GM21737 (cell line): Measurements from ENCODE around the gene RSL1D1.

ENCODE experiments used
- ATAC-seq: cut with Tn5 transposase; IDR thresholded peaks from one replicate; pipeline ENCODE4 v1.9.1; 2021; ENCODE audit warnings: mild to moderate bottlenecking, moderate library complexity; ENCODE audit not compliant: unreplicated experiment

RSL1D1 gene

DNA sequence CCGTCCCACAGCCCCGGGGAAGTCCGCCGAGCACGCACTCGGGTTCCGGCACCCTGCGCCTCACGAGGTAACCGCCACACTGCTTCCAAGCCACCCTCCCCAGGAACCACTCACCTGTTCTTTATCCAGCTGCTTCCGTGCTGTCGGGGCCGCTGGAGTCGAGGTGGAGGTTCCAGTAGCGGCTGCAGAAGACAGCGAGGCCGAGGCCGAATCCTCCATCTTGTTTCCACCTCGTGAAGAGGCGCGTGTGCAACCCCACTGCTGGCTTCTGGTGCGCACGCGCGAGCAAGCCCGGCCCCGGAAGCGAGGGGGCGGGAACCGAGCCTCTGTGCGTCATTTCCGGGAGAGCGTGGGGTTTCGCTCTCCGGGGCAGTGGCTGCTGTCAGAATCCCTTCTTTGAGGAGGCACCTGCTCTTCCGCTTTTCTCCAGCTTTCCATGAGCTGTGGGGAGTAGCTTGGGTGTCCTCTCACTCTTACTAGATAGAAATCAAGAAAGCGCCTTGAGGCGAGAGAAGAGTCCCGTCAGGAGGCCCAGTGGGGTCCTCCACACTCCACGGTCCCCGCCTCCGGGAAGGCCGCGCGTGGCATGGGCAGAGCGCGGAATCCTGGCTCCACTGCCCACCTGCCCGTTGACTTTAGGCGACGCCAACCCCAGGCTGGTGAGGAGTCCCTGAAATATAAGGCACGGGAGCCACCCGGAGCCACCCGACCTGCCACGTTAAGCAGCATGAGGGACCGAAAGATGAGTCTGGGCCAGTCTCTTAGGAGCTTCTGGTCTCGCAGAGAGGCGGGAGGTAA, at the start of gene RSL1D1:
RSL1D1 (minus strand) TSS at position 249 of the 798 bp plus-strand sequence; CDS start at position 219, 30 bp downstream.
- peak; percentile 85 for ATAC-seq

DNA sequence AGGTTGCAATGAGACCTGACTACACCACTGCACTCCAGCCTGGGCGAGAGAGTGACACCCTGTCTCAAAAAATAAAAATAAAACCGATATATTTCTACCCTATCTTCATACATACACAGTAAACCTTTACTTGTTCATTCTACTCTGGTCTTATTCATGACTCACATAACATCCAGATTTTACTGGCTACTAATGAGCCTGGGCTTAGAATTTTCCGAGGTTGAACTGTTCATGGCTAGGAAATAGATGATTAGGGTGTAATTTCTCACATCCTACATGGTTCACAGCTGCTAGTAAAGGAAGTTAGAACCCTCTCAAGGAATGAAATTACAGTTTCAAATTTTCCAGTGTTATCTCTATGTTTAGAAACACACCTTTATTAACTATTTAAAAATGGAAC, 49.7 kb upstream of the RSL1D1 start:
- ATAC-seq, result no peak

DNA sequence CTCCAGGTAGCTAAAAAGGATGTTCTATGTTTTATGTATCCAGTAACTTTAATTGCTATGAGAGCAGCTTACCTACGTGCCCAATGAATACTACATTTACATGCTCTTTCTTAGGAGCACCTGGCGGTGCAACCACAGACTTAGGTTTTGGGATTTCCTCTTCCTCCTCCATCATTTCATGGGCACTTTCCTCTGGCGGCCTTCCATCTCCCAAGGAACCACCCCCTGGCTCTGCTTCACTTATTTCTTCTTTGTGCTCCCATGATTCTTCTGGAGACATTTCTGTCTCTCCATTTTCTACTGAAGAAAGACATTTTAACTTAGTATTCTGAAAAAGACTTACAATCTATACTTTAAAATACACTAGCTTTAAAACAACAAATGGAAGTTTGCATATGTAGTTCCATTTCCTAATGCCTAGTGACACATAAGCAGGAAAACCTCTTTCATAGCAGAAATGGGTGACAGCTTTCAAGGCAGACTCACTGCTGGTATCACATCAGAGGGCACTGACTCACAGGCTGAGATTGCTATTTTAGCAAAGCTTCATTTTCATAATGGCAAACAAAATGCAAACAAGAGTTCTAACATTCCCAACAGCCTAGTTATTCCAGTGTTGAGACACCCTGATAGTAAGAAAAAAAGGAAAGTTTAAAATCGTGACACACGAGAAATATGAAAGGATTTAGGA, 45.3 kb upstream of the RSL1D1 start:
- no peak for ATAC-seq

DNA sequence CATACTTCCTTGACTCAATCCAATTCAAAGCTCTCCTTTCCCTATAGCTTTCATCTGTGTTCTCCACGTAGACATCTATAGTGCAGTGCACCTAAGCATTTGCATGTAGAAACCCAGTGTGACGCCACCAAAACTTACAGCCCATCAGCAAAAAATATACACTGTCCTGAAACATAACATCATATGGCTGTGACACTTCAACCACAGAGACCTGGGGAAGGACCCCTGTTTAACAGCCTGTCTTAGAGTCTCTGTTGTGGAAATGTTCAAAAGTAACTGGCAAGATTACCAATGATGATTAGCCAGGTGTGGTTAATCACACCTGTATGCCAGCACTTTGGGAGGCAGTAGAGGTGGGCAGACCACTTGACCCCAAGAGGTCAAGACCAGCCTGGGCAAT, 42.2 kb upstream of the RSL1D1 start:
- no peak for ATAC-seq

DNA sequence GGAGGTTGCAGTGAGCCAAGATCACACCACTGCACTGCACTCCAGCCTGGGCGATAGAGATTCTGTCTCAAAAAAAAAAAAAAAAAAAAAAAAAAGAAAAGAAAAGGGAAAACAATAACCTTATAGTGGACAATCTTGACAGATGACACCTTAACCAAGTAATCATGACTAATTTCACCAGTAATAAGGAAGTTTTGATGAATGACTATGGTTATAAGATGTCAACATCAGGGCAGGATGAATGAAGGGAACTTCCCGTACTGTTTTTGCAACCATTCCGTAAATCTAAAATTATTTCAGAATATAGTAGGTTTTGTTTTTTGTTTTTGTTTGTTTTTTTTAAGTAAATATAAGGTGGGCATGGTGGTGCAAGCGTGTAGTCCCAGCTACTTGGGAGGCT, 41.4 kb upstream of the RSL1D1 start:
- no peak for ATAC-seq

DNA sequence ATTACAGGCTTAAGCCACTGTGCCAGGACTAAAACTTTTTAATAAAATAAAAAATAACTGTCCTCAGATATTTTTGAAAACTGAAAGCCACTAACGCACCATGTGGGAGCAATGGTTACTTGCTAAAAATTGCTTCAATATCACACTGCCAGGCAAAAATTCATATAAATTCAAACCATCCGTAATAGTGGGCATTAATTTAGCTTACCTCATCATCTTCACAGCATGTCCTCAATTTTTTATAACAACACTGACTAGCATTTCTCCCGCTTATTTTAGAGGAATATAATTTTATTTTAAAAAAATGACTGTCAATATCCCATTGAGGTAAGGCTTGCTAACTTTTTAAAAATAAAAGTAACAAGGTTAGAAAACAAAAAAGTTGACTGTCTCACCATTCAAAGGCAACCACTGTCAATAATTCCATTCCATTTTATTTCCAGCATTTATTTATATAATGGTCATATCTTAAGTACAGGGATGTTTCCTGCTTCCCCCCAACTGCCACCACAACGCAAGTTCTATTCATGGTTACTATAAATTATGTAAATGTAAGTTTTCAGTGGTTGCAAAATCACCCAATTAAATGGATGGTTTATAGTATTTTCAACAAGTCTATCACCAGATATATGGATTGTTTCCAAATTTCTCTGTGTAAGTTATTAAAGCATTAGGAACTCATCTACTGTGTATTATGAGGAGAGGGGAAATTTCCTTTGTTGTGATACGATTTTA, 39.1 kb upstream of the RSL1D1 start:
- no peak for ATAC-seq

DNA sequence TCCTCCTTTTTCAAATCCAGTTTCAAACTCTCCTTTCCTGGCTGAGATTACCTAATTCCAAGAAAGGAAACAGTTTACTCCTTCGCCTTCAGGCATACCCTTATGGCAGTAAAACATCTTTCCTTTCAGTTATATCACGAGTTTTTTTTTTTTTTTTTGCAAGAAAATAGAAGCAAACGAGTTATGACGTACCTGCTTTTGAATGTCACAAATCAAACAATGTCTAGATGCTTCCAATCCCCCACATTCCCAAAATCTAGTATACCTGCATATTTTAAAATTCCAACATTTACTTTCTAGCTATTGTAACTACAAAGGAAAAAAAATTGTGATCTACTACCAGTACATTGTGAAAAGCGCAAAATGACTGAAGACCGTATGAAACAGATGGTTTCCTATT, 35.5 kb upstream of the RSL1D1 start:
- ATAC-seq, result no peak

DNA sequence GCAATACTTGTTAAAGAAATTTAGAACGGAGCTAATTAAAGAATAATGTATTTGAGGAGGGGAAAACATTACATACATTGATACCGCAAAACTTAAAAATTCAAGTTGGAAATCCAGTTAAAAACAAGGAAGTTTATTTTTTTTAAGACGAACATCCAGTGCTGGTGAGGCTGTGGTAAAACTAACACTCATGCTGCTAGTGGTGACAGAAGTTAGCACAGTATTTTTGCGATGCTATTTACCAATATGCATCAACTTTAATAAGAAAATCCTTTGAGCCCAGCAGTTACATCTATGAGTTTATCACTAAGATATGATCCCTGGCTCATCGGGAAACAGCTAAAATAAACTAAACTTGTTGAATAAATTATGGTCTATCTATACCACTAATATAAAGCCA, 32.7 kb upstream of the RSL1D1 start:
- no peak for ATAC-seq

DNA sequence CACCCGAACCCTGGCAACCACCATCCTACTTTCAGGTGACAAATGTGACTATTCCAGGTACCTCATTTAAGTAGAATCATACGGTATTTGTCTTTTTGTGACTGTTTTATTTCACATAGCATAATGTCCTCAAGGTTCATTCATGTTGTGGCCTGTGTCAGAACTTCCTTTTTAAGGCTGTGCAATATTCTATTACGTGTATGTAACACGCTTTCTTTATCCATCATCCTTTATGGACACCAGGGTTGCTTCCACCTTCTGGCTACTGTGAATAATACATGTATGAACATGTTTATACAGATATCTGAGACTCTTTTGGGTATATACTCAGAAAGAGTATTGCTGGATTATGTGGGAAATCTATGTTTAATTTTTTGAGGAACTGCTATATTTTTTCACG, 28.7 kb upstream of the RSL1D1 start:
- ATAC-seq, result no peak

DNA sequence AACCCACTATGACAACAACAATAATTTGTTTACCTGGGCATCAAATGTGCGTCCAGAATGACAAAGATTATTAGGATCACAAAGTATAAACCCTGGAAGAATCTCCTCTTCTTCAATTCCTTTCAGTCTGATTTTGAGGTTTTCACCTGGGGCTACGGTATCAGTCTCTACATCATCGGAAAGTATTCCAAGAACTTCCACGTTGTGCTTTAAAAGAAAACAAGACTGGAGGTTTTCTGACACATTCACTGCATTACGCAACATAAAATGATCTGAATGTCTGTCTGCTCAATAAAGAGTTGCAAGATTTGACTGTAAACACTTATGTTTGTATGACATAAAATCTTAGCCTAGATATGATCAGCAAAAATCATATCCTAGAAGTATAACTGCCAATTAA, 26.0 kb upstream of the RSL1D1 start:
- ATAC-seq, result no peak

DNA sequence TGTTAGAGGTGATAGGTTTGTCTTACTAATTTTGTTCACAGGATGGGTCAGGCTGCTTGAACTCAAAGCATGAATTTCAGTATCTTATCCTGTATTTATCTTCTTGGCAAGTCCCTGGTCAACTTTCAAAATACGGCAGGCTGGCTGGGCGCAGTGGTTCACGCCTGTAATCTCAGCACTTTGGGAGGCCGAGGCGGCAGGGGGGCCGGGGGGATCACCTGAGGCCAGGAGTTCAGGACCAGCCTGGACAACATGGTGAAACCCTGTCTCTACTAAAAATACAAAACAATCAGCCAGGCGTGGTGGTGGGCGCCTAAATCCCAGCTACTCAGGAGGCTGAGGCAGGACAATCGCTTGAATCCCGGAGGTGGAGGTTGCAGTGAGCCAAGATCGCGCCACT, 25.0 kb upstream of the RSL1D1 start:
- no peak for ATAC-seq

DNA sequence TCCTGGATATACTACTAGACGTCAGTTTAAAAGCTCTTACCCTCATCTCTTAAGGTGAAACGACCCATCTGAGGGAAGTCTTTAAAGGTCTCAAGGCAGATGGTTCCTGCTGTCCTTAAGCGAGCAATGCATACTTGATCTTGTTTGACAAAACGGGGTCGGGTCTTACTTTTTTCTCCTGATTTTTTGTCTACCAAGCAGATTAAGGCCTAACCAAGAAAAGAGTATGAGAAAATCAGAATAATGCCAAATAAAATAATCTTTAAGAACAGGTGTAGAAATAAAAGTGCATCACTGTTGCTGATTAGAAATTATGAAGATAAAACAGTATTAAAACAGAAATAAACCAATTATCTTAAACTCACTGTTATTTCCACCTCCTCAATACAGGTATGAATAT, 24.4 kb upstream of the RSL1D1 start:
- no peak for ATAC-seq

DNA sequence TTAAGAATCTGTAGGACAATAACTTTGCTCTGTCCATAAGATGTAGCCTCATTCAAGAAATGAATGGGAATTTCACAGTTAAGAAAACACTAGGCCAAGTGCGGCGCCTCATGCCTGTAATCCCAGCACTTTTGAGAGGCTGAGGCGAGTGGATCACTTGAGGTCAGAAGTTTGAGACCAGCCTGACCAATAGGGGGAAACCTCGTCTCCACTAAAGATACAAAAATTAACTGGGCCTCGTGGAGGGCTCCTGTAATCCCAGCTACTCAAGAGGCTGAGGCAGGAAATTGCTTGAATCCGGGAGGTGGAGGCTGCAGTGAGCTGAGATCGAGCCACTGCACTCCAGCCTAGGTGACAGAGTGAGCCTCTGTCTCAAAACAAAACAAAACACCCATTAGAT, 19.9 kb upstream of the RSL1D1 start:
- ATAC-seq, result no peak

DNA sequence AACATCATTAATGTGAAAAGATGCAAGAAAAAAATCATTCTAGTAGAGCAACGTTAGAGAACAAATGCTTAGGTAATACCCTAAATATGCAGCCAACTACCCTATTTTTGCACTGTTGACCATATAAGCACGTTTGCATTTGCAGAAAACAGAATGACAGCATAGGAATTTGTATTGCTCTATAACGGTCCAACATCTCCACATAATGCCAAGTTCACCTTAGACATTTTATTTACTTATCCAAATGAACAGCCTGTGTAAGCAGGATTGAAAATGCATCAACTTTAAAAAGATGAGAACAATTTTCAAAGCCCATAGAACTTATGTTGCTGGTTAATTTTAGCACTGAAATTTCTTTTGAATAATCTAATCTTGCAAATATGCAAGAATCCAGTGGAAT, 19.1 kb upstream of the RSL1D1 start:
- no peak for ATAC-seq

DNA sequence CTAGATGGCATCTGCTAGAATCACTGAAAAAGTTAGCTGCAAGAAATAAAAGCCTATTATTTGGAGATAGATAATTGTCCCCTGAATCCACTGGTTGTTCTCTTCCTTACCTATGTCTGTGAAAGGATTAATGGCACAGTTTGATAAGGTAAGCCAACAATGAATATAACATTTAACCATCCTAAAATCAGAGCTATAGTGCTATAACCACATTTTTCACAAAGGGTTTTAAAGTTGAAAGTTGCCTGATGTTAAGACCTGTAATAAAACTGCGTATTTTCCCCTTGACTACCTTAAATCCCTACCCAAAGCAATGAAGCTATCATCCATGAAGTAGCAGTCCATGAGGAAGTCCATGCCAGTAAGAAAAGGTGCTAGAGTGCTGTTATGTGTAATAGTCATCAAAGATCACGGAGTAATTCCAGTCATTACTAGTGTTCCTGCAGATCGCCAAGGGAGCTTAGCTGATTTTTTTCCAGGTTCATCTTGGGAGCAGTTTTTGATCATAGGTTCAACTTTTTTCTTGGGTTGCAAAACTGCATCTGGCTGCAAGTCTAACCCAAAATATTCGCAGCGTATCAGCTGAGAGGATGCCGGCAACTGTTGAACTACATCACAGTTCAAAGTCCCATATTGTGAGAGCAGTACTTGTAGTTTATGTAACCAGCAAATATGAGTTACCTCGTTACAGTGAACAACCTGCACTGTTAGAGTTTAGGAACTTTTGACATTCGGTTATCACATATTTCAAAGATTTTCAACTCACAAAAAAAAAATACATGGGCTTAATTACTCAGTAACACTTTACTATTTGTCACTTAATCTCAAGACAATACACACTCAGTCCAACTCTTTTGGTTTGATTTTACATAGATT, 18.2 kb upstream of the RSL1D1 start:
- ATAC-seq, result no peak

DNA sequence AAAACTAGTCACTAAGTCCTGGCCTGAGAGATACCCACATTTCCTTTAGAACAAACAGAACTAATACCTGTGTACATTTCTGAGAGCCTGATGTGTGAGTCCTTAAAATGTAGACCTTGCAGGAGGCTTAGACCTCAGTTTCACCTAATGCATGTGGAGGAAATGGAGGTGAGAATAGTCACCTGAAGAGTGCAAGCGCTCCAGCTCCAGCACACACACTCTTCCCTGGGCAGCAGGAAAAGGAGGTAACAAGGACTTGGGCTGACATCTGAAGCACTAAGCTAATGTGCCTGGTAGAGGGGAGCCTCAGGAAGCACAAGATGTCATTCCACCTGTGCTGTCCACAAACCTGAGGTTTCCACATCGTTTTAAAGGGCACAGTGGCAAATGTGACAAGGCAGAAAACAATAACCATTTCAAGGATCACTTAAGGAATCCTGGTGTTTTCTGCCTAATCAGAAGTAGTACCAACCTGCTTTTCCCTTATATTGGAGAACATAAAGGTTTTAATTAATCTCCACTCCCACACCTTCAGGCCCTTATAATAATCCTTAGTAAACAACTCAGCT, 17.2 kb upstream of the RSL1D1 start:
- no peak for ATAC-seq

DNA sequence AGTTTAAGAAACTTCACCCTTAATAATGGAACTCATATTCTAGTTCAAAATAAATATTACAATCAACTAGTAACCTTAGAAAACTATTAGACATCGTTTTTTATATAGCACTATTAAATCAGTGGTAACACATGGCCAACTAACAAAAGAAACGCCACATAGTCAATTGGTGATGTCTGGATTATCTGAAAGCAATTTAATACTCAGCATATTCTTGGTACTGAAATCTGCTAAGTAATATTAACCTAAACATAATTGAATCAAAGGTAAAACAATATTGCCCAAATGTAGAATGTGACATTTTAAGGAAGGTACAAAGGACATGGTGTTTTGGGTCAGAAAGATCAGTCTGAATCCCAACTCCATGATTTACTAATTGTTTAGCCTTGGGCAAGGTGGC, 11.1 kb upstream of the RSL1D1 start:
- no peak for ATAC-seq

DNA sequence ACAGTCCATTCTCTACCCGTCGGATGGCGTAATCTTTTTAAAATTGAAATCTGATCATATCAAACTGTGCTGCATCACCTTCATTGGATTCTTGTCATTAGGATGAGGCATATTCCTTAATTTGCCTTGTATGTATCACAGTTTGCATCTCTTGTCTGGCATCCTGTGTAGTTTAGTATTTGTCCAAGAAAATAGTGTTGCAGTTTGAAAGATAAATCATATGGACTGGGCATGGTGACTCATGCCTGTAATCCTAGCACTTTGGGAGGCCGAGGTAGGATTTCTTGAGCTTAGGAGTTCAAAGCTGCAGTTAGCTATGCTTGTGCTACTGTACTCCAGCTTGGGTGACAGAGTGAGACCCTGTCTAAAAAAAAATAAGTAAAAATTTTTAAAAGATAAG, 5.8 kb upstream of the RSL1D1 start:
- ATAC-seq, result no peak

DNA sequence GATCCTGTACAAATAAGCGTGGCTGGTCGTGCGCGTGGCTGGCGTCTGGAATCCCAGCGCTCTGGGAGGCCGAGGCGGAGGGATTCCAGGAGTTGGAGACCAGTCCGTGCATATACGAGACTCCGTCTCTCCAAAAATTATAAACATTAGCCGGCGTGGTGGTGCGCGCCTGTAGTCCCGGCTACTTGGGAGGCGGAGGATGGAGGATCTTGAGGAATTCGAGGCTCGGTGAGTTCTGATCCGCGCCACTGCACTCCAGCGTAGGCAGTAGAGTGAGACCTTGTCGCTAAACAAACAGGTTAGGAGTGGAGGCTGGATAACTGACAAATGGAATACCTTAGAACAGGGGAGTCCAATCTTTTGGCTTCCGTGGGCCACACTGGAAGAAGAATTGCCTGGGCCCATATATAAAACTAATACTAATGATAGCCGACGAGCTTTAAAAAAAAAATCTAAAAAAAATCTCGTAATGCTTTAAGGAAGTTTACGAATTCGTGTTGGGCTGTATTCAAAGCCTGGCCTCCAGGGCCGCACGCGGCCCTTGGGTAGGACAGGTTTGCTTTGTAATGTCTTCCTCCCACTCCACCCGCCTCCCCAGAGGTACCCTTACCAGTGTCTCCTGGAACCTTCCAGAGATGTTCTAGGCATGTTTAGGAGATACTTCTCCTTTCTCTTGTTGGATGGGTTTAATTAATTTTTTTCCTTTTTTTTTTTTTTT, 909 bp upstream of the RSL1D1 start:
- ATAC-seq, result no peak

DNA sequence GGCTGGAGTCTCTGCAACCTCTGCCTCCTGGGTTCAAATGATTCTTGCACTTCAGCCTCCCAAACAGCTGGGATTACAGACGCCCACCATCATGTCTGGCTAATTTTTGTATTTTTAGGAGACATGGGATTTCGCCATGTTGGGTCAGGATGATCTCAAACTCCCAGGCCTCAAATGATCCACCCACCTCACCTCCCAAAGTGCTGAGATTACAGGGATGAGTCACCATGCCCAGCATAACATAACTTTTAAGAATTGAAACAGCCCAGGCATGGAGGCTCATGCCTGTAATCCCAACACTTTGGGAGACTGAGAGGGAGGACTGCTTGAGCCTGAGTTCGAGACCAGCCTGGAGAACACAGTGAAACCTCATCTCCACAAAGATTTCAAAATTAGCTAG, 2.5 kb downstream of the RSL1D1 start:
- ATAC-seq, result no peak
